Measurements from ENCODE around the gene COMMD1. TPM values are rescaled to one million over a fixed set of nuclear protein-coding genes. Genes with fewer than 3 reads are reported as not detected.

Gene COMMD1
- total and polyA plus RNA-seq, 2 experiments from 2014 or later = 54.9 to 83.7 TPM

- TF ChIP-seq ETS1 (IDR thresholded peaks at IDR 0.05) (no peak), REST (IDR thresholded peaks at IDR 0.05; ENCODE audit: unreplicated experiment) (no peak), NANOG (IDR thresholded peaks at IDR 0.05; ENCODE audit: borderline replicate concordance) (no peak)
Measured at GRCh38 chr2:62071126-62071598, 165.7 kb downstream of the COMMD1 start (continued).

GRCh38 chr2:62071760-62072680 lies 166.5 kb downstream of the COMMD1 start:
- no peaks in the 10 kb centered on the region for H3K27me3 Mint-ChIP-seq (ENCODE audit: insufficient read depth, low read depth, poor library complexity)
- peaks cover 19% of the 10 kb centered on the region; the same call in 1 of the 2 replicates for H3K4me1 ChIP-seq (ENCODE audit: insufficient read depth)
- H2AFZ ChIP-seq = no peak overlapping the region
- H3K4me2 ChIP-seq = no peak overlapping the region
- no peaks in the 10 kb centered on the region for H3K79me2 ChIP-seq (replicated peaks; ENCODE audit: insufficient read depth)
- H3K4me3 ChIP-seq = no peak overlapping the region
- H3K36me3 Mint-ChIP-seq (ENCODE audit: low read depth) = peaks cover 43% of the 10 kb centered on the region
- H3K9me2 ChIP-seq (ENCODE audit: insufficient read depth) = peaks cover 8% of the 10 kb centered on the region
- no peaks in the 10 kb centered on the region for H4K20me1 ChIP-seq (replicated peaks; ENCODE audit: insufficient read depth)
- H3K4me3 Mint-ChIP-seq = no peak overlapping the region
- no peaks in the 10 kb centered on the region for H3K27me3 ChIP-seq (ENCODE audit: insufficient read depth)
- no peak overlapping the region for H3K27ac Mint-ChIP-seq
- H3K4me1 Mint-ChIP-seq = peaks cover 16% of the 10 kb centered on the region
- H3K27ac ChIP-seq (ENCODE audit: low read depth) = no peak overlapping the region
- ATAC-seq (no peak), DNase-seq (ENCODE audit: low spot score) (peak; percentile 50)
- H3F3A ChIP-seq (replicated peaks; ENCODE audit: low read depth) = 0 out of 2 replicates have a peak, but pooled peaks cover 3% of the 10 kb centered on the region
- H3K36me3 ChIP-seq (ENCODE audit: insufficient read depth) = peaks cover 5% of the 10 kb centered on the region; the same call in 1 of the 2 replicates
- H3K9me3 Mint-ChIP-seq = peaks cover 29% of the 10 kb centered on the region
- TF ChIP-seq CTCF (conservative IDR thresholded peaks at IDR 0.05; ENCODE audit: low read depth in 2 of 2) (no peak), NANOG (IDR thresholded peaks at IDR 0.05; ENCODE audit: borderline replicate concordance) (no peak), EZH2 (IDR thresholded peaks at IDR 0.05; ENCODE audit: low read depth, unreplicated experiment) (no peak), ETS1 (IDR thresholded peaks at IDR 0.05) (no peak), STAT1 (IDR thresholded peaks at IDR 0.05; ENCODE audit: unreplicated experiment) (no peak), POLR2AphosphoS5 (IDR thresholded peaks at IDR 0.05; ENCODE audit: low read depth) (no peak), ZNF462 (CRISPR knock-in tag; IDR thresholded peaks at IDR 0.05) (no peak)

All from GM23338 (cell line).